NK-92 treated with Interleukin-12 subunit alpha and Interleukin-12 subunit beta, amount 100 ng/mL, for 24 hours (cell line): ENCODE measurements around the gene RALGPS1.

Experiments used
- DNase-seq: peaks from one replicate; lab custom pipeline; 2025; lab: John Stamatoyannopoulos, UW

Gene RALGPS1

GRCh38 chr9:127175319-127175715, 260.7 kb downstream of the RALGPS1 start:
- no peak for DNase-seq

GRCh38 chr9:127175764-127176163, 261.2 kb downstream of the RALGPS1 start:
- DNase-seq = no peak

- DNase-seq = no peak
These were observed 262.0 kb downstream of the RALGPS1 start for GRCh38 chr9:127176631-127177030.

- no peak for DNase-seq
These were observed 262.6 kb downstream of the RALGPS1 start for GRCh38 chr9:127177231-127177630.

GRCh38 chr9:127177665-127178265, 263.2 kb downstream of the RALGPS1 start:
- DNase-seq = no peak

GRCh38 chr9:127178686-127179632, 264.4 kb downstream of the RALGPS1 start:
- no peak for DNase-seq

- no peak for DNase-seq
These were observed 265.3 kb downstream of the RALGPS1 start for GRCh38 chr9:127179633-127180441.

GRCh38 chr9:127180457-127181314, 266.1 kb downstream of the RALGPS1 start:
- no peak for DNase-seq

- DNase-seq = no peak
These were observed 266.7 kb downstream of the RALGPS1 start for GRCh38 chr9:127181315-127181580.

- no peak for DNase-seq
These were observed 267.1 kb downstream of the RALGPS1 start for GRCh38 chr9:127181595-127182190.

- DNase-seq = no peak
These were observed 268.5 kb downstream of the RALGPS1 start for GRCh38 chr9:127182901-127183746.

- DNase-seq = no peak
These were observed 269.4 kb downstream of the RALGPS1 start for GRCh38 chr9:127183814-127184582.

- no peak for DNase-seq
These were observed 270.1 kb downstream of the RALGPS1 start for GRCh38 chr9:127184641-127185040.

- no peak for DNase-seq
These were observed 270.6 kb downstream of the RALGPS1 start for GRCh38 chr9:127185181-127185580.

GRCh38 chr9:127185931-127186781, 271.6 kb downstream of the RALGPS1 start:
- DNase-seq = no peak

GRCh38 chr9:127186806-127187205, 272.2 kb downstream of the RALGPS1 start:
- no peak for DNase-seq

GRCh38 chr9:127187231-127187956, 272.8 kb downstream of the RALGPS1 start:
- no peak for DNase-seq

GRCh38 chr9:127188396-127188795, 273.8 kb downstream of the RALGPS1 start:
- DNase-seq = no peak
